ENCODE data around the gene ALK. TPM values are rescaled to one million over a fixed set of nuclear protein-coding genes. Genes with fewer than 3 reads are reported as not detected.

Gene ALK
- total and polyA plus RNA-seq, 2 donors (not counting 1 experiment from before 2014, with no cell fraction given), result under 0.01 to 0.02 TPM

DNA sequence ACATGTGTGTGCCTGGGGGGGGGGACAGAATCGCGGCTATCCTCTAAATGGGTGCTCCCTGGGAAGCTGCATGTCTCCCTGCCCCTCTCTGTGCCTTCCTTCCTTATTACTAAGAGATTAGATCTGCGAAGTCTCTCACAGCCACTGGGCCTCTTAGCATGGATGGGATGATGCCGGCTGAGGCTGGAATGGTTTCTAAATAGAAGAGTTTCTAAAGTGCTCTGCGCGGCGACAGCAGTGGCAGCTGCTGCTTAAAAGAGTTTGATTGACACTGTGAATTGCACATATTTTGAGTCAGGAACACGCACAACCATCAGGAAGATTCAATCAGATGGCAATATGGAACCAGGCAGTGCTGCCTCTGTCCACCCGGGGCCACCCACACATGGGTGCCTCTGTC lies 642.4 kb downstream of the ALK start:
- Histone ChIP-seq H3K9me3 (ENCODE audit: control insufficient read depth, insufficient read depth, low read depth, low read length) (no peaks in the 10 kb centered on the region), H3K36me3 (ENCODE audit: control insufficient read depth, insufficient read depth, low read length) (no peaks in the 10 kb centered on the region), H2AFZ (ENCODE audit: low read length) (no peak overlapping the region), H3K27me3 (ENCODE audit: control insufficient read depth, insufficient read depth, low read length) (peaks cover 2% of the 10 kb centered on the region), H4K20me1 (ENCODE audit: control insufficient read depth, extremely low read depth, insufficient read depth, low read length) (no peaks in the 10 kb centered on the region), H3K27ac (ENCODE audit: insufficient read depth, low read length) (no peak overlapping the region), H3K79me2 (ENCODE audit: control insufficient read depth, insufficient read depth, low read length) (no peaks in the 10 kb centered on the region), H3K9ac (ENCODE audit: insufficient read depth, low read length) (no peak overlapping the region), H3K4me1 (ENCODE audit: control insufficient read depth, extremely low read depth, insufficient read depth, low read length) (no peaks in the 10 kb centered on the region), H3K4me3 (replicated peaks in 1 of 4; ENCODE audit: control extremely low read depth in 1 of 4, insufficient read depth in 1 of 4, low read depth in 3 of 4, low read length in 4 of 4) (no peak overlapping the region), H3K4me2 (ENCODE audit: extremely low read depth, insufficient read depth, low read length) (no peak overlapping the region)
- no peak for TF ChIP-seq EZH2 (IDR thresholded peaks at IDR 0.05; ENCODE audit: low read length, missing control alignments)
- TF ChIP-seq, protein P1, sequence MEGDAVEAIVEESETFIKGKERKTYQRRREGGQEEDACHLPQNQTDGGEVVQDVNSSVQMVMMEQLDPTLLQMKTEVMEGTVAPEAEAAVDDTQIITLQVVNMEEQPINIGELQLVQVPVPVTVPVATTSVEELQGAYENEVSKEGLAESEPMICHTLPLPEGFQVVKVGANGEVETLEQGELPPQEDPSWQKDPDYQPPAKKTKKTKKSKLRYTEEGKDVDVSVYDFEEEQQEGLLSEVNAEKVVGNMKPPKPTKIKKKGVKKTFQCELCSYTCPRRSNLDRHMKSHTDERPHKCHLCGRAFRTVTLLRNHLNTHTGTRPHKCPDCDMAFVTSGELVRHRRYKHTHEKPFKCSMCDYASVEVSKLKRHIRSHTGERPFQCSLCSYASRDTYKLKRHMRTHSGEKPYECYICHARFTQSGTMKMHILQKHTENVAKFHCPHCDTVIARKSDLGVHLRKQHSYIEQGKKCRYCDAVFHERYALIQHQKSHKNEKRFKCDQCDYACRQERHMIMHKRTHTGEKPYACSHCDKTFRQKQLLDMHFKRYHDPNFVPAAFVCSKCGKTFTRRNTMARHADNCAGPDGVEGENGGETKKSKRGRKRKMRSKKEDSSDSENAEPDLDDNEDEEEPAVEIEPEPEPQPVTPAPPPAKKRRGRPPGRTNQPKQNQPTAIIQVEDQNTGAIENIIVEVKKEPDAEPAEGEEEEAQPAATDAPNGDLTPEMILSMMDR (conservative IDR thresholded peaks at IDR 0.05 in 1 of 2, IDR thresholded peaks at IDR 0.05 in 1 of 2; ENCODE audit: low read depth in 1 of 2, low read length in 2 of 2), result no peak
- no peak for DNase-seq (ENCODE audit: low read depth in 2 of 2)

DNA sequence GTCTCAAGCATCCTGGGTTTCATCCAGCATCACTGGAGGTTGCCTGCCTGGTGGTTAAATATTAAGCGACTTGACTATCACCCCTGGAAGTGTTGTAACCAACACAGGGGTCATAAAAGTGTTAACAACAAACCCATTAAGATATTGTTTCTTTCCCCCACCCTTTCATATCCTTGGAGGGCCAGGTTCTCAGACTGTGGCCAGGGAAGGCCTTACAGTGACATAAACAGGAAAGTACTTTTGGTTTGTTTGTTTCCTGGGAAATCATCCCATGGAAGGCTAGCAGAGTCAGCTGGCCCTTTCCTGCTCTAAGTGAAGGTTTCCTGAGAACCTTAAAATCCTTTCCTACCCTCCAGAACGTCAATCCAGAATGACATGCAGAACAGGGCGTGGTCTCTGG lies 645.2 kb downstream of the ALK start:
- no peaks in the 10 kb centered on the region for H4K20me1 ChIP-seq (ENCODE audit: control insufficient read depth, extremely low read depth, insufficient read depth, low read length)
- H3K79me2 ChIP-seq (ENCODE audit: control insufficient read depth, insufficient read depth, low read length), result no peaks in the 10 kb centered on the region
- H2AFZ ChIP-seq (ENCODE audit: low read length), result no peak overlapping the region
- no peak overlapping the region for H3K4me3 ChIP-seq (replicated peaks in 1 of 4; ENCODE audit: control extremely low read depth in 1 of 4, insufficient read depth in 1 of 4, low read depth in 3 of 4, low read length in 4 of 4)
- H3K9ac ChIP-seq (ENCODE audit: insufficient read depth, low read length), result no peak overlapping the region
- H3K9me3 ChIP-seq (ENCODE audit: control insufficient read depth, insufficient read depth, low read depth, low read length), result no peaks in the 10 kb centered on the region
- TF ChIP-seq, protein P1 (conservative IDR thresholded peaks at IDR 0.05 in 1 of 2, IDR thresholded peaks at IDR 0.05 in 1 of 2; ENCODE audit: low read depth in 1 of 2, low read length in 2 of 2), result no peak
- TF ChIP-seq EZH2 (IDR thresholded peaks at IDR 0.05; ENCODE audit: low read length, missing control alignments), result no peak
- no peaks in the 10 kb centered on the region for H3K36me3 ChIP-seq (ENCODE audit: control insufficient read depth, insufficient read depth, low read length)
- DNase-seq (ENCODE audit: low read depth in 2 of 2), result no peak
- H3K27me3 ChIP-seq (ENCODE audit: control insufficient read depth, insufficient read depth, low read length), result no peaks in the 10 kb centered on the region
- H3K27ac ChIP-seq (ENCODE audit: insufficient read depth, low read length), result no peak overlapping the region
- H3K4me1 ChIP-seq (ENCODE audit: control insufficient read depth, extremely low read depth, insufficient read depth, low read length), result no peaks in the 10 kb centered on the region
- H3K4me2 ChIP-seq (ENCODE audit: extremely low read depth, insufficient read depth, low read length), result no peak overlapping the region

DNA sequence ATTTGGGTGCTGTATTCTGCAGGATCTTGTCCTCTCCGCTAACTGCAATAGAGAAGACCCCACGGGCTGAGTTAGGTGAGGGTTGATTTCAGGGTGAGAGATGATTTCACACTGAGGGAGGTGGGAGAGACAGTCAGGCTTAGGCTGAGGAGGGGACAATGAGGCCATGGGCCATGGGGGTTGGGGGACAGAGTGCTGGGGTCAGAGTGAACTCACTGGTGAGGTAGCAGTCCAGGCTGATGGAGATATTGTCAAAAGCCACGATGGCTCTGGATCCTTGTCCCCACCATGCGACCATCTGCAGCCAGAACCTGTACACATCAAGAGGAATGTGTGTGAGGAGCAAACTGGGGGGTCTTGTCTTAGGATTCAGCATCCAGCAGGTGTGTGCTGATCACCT lies 646.2 kb downstream of the ALK start:
- TF ChIP-seq, protein P1 (conservative IDR thresholded peaks at IDR 0.05 in 1 of 2, IDR thresholded peaks at IDR 0.05 in 1 of 2; ENCODE audit: low read depth in 1 of 2, low read length in 2 of 2), result no peak
- no peak for TF ChIP-seq EZH2 (IDR thresholded peaks at IDR 0.05; ENCODE audit: low read length, missing control alignments)
- H3K9ac ChIP-seq (ENCODE audit: insufficient read depth, low read length), result no peak overlapping the region
- no peak for DNase-seq (ENCODE audit: low read depth in 2 of 2)
- no peak overlapping the region for H2AFZ ChIP-seq (ENCODE audit: low read length)
- H3K4me3 ChIP-seq (replicated peaks in 1 of 4; ENCODE audit: control extremely low read depth in 1 of 4, insufficient read depth in 1 of 4, low read depth in 3 of 4, low read length in 4 of 4), result no peak overlapping the region
- H3K4me1 ChIP-seq (ENCODE audit: control insufficient read depth, extremely low read depth, insufficient read depth, low read length), result no peaks in the 10 kb centered on the region
- no peaks in the 10 kb centered on the region for H3K9me3 ChIP-seq (ENCODE audit: control insufficient read depth, insufficient read depth, low read depth, low read length)
- H3K27me3 ChIP-seq (ENCODE audit: control insufficient read depth, insufficient read depth, low read length), result no peaks in the 10 kb centered on the region
- no peaks in the 10 kb centered on the region for H3K79me2 ChIP-seq (ENCODE audit: control insufficient read depth, insufficient read depth, low read length)
- H4K20me1 ChIP-seq (ENCODE audit: control insufficient read depth, extremely low read depth, insufficient read depth, low read length), result no peaks in the 10 kb centered on the region
- H3K36me3 ChIP-seq (ENCODE audit: control insufficient read depth, insufficient read depth, low read length), result no peaks in the 10 kb centered on the region
- H3K4me2 ChIP-seq (ENCODE audit: extremely low read depth, insufficient read depth, low read length), result no peak overlapping the region
- no peak overlapping the region for H3K27ac ChIP-seq (ENCODE audit: insufficient read depth, low read length)
